NCI-H2081 treated with DMSO at 0.1 percent for 48 hours (cell line): ENCODE results near the gene CD8B.
"Not testable (repeated sequence)": the region's sequence is repeated elsewhere in the genome, so short reads cannot be mapped to it uniquely, and the experiment has no call there.

Source experiments
- DNase-seq: peaks from one replicate; lab custom pipeline; 2025; lab: John Stamatoyannopoulos, UW

The CD8B gene

DNA sequence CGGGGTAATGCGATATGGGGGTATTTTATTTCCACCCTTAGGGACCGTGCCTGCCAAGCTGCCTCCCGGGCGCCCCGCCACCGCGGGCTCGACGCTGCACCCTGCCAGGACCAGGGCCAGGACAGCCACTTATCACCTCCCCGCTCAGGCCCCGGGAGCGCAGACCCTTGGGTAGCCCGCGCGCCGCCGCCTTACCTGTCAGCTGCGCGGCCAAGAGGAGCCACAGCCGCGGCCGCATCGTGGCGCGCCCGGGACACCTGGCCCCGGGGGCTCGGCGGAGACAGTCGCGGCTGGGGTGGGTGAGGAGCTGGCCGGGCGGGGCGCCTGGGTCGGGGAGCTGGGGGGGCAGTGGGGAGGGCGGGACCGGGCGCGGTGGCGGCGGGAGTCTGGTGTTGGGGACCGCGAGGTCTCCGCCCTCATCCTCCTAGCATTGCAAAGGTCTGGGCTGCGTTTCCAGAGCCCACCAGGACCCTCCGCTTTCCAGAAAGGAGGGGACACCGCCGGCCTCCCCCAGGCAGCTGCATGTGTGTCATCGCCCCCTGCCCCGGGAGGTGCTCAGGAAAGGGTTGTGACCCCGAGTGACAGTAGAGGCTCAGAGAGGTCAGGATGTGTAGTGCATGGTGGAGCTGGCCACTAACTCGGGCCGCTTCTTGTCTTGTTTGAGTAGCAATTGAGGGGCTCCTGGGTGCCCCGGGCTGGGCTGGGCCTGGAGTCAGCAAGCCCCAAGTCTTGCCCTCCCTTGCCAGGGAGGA lies at the start of gene CD8B:
CD8B (minus strand) TSS at position 259 of the 752 bp plus-strand sequence; CDS start at position 238, 21 bp downstream.
- not testable (repeated sequence) for DNase-seq

GRCh38 chr2:86905868-86906267 lies 44.2 kb upstream of the CD8B start:
- not testable (repeated sequence) for DNase-seq

GRCh38 chr2:86900687-86901086 lies 39.0 kb upstream of the CD8B start:
- not testable (repeated sequence) for DNase-seq

- DNase-seq, result not testable (repeated sequence)
Measured at GRCh38 chr2:86886026-86886425, 24.3 kb upstream of the CD8B start.

GRCh38 chr2:86882865-86883264 lies 21.2 kb upstream of the CD8B start:
- not testable (repeated sequence) for DNase-seq

GRCh38 chr2:86882118-86882665 lies 20.5 kb upstream of the CD8B start:
- DNase-seq, result not testable (repeated sequence)

GRCh38 chr2:86878986-86879385 lies 17.3 kb upstream of the CD8B start:
- not testable (repeated sequence) for DNase-seq

- not testable (repeated sequence) for DNase-seq
Measured at GRCh38 chr2:86870941-86871340, 9.3 kb upstream of the CD8B start.

- DNase-seq, result not testable (repeated sequence)
Measured at GRCh38 chr2:86868895-86869468, 7.3 kb upstream of the CD8B start.

DNA sequence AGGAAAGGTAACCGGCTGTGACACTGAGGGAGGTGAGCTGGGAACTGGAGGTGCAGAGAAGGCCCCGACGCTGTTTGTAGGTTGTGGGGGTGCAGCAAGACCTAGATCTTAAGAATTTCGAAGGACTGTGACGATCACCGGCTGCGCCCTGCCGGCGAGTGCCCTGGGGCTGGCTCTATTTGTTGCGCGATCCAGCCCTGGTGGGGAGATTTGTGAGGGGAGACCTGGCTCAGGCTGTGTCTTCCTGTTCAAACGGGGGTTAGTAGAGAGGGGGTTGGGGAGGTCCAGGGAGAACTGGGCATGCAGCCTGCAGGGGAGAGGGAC lies 656 bp upstream of the CD8B start:
- not testable (repeated sequence) for DNase-seq

DNA sequence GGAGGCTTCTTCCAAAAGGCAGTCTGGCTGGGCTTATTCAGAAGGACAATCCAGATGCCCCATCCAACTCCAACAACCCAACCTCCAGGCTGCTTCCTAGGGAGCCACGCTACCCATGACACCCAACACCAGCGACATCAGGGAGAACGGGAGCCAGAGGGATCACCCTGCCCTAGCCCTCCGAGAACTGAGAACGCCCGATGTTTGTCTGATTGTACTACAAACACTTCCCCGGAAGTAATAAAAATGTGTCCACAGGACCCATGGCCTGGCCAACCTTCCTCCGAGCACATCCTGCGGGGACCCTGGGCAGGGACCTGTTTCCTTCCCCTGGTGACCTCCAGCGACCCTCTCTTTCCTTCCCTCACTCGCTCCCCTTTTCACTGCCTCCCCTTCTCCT lies 511 bp downstream of the CD8B start:
- not testable (repeated sequence) for DNase-seq

- DNase-seq, result not testable (repeated sequence)
Measured at GRCh38 chr2:86860573-86860972, 1.1 kb downstream of the CD8B start.

DNA sequence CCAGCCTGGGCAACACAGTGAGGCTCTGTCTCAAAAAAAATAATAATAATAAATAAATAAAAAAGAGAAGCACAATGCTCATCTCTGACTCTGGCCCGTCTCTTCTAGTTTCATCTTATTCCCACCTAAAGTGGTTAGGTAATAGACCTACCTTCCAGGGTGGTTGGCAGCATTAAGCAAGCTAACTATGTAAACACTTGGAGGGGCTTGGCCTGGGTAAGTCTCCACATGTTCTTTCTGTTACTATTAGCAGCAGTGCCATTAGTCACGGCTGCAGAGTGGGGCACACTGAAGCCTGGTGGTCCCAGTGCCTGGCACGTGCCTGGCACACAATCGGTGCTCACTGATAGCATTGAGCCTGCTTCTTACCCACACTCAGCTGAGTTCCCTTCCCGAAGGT lies 4.0 kb downstream of the CD8B start:
- not testable (repeated sequence) for DNase-seq

DNA sequence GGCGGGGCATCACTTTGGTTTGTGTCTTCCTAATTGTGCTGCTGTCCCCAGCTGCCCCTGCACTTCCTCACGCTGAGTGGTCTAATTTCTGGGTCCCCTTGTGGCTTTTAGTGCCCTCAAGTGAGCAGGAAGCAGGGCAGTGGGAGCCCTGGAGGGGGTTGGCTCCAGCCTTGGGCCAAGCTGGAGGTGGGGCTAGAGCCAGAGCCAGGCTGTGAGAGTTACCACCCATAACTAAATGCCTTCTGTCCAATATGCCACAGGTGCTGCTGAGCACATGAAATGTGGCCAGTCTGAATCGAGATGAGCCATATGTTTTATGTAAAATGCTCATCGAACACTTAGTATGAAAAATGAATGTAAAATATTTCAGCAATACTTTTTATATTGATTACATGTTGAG lies 5.2 kb downstream of the CD8B start:
- DNase-seq, result not testable (repeated sequence)

DNA sequence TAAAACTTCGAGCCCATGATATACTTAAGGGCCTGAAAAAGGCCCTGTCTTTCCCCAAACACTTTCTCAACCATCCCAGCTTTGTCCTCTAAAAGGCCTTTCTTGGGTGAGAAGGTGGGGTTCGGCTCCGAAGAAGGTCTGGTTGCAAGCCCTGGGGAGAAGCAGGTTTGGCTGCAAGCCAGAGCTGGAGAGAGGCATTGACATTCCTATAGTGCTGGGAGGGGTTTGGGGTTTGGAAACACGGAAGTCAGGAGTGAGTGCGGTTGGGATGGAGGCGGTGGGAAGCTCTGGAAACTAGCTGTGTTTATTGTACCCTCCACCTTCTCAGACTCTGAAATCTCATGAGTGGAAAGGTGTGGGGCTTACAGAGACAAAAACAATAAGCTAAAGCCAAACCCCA lies 5.7 kb downstream of the CD8B start:
- not testable (repeated sequence) for DNase-seq

DNA sequence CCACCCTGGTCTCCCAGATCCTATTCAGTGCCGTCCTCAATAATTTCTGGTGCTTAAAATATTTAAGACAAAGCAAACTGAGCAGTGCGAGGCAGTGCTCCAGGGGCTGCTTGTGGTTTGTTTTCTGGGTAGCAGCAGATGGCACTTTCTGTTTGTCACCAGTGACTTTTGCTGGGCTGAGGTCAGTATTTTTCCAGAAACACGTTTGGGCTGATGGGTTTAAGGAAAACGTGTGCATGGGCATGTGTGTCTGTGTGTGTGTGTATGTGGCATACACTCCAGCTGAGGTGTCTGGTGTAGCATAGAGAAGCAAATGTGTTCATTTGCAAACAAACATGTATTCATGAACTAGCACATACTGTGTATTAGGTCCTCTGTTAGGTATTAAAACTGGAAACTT lies 10.1 kb downstream of the CD8B start:
- not testable (repeated sequence) for DNase-seq

GRCh38 chr2:86842607-86843234 lies 19.0 kb downstream of the CD8B start:
- DNase-seq, result not testable (repeated sequence)

- DNase-seq, result not testable (repeated sequence)
Measured at GRCh38 chr2:86841330-86841729, 20.4 kb downstream of the CD8B start.

DNA sequence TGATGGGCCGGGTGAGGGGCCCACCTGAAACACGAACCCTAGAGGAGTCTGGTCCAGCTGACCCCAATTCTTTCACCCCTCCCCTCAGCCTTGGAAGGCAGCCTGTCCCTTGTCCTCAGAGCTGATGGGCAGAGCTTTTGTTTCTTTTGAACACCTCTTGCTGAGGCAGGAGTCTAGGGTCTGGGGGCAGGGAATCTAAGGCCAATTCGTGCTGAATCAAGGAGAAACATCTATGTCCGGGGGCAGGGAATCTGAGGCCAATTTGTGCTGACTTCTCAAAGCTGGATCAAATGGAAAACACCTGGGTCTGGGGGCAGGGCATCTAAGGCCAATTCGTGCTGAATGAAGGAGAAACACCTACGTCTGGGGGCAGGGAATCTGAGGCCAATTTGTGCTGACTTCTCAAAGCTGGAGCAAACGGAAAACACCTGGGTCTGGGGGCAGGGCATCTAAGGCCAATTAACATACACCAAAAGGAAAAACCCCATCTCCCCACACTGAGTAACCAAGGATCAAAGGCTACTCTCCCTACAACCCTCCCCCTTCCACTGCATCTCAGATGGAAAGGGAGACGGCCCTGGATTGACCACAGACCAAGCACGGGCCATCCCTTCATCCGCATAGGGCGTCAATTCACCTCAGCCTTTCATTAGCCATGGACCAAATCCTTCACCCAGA lies 21.7 kb downstream of the CD8B start:
- not testable (repeated sequence) for DNase-seq

- DNase-seq, result not testable (repeated sequence)
Measured at GRCh38 chr2:86839455-86839854, 22.2 kb downstream of the CD8B start.

DNA sequence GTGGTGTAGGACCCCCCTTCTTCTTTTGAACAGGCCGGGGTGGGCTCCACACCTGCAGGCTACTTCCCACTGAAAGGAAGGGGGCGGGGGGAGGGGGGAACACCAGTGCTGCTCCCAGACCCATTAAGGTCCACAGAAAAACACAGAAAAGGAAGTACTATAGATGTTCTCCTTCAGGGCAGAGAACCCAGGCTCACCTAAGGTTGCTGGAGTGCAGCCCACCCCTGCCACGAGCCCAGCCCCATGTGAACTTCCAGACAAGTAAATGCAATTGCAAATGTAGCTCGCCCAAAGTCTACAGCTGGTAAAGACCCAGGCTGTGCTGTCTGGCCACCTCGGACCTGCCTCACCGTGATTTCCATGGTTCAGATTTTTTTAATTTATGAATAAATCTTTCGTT lies 24.0 kb downstream of the CD8B start:
- not testable (repeated sequence) for DNase-seq
